GM06990 (cell line): ENCODE results near the gene INPP5K.

Experiments used
- DNase-seq: peaks from one replicate; pipeline ENCODE4 v3.0.0-alpha.2; 2011; ENCODE audit not compliant: insufficient read length; ENCODE audit errors: extremely low read depth
- H3K27me3 ChIP-seq: replicated peaks from 2 replicates; pipeline ENCODE4 v1.6.0; 2011; ENCODE audit warnings: low read length; ENCODE audit not compliant: control insufficient read depth, insufficient read depth
- H3K36me3 ChIP-seq: 2 replicates; pipeline ENCODE4 v1.5.1; 2011; ENCODE audit warnings: low read length; ENCODE audit not compliant: control insufficient read depth, insufficient read depth
- H3K4me3 ChIP-seq: replicated peaks from 2 replicates; pipeline ENCODE4 v1.5.1; 2011; ENCODE audit warnings: low read depth, mild to moderate bottlenecking, control low read depth, low read length
- CTCF ChIP-seq: IDR thresholded peaks from 2 replicates; pipeline ENCODE4 v1.5.1; 2011; ENCODE audit warnings: low read length, control low read depth, mild to moderate bottlenecking, inconsistent platforms; ENCODE audit not compliant: insufficient read depth, poor library complexity, severe bottlenecking

Gene INPP5K

GRCh38 chr17:1474402-1475189 is 41.8 kb downstream of the INPP5K start:
- no peaks in the 10 kb centered on the region for H3K27me3 ChIP-seq
- H3K36me3 ChIP-seq = peaks cover 32% of the 10 kb centered on the region
- no peak for TF ChIP-seq CTCF
- DNase-seq = peak; percentile 79
- peak overlapping the region; percentile 20 for H3K4me3 ChIP-seq

- H3K36me3 ChIP-seq = peaks cover 32% of the 10 kb centered on the region
- DNase-seq = no peak
- H3K4me3 ChIP-seq = no peak overlapping the region
- no peak for TF ChIP-seq CTCF
- H3K27me3 ChIP-seq = no peaks in the 10 kb centered on the region
Measured at GRCh38 chr17:1473841-1474240, 42.6 kb downstream of the INPP5K start.

GRCh38 chr17:1473170-1473569 is 43.2 kb downstream of the INPP5K start:
- no peak overlapping the region for H3K4me3 ChIP-seq
- peaks cover 35% of the 10 kb centered on the region for H3K36me3 ChIP-seq
- no peak for TF ChIP-seq CTCF
- H3K27me3 ChIP-seq = no peaks in the 10 kb centered on the region
- no peak for DNase-seq

GRCh38 chr17:1471911-1472821 is 44.2 kb downstream of the INPP5K start:
- H3K36me3 ChIP-seq = peaks cover 35% of the 10 kb centered on the region
- TF ChIP-seq CTCF = no peak
- H3K4me3 ChIP-seq = no peak overlapping the region
- no peak for DNase-seq
- no peaks in the 10 kb centered on the region for H3K27me3 ChIP-seq

GRCh38 chr17:1471490-1471889 is 44.9 kb downstream of the INPP5K start:
- no peak overlapping the region for H3K4me3 ChIP-seq
- H3K36me3 ChIP-seq = peaks cover 36% of the 10 kb centered on the region
- no peak for TF ChIP-seq CTCF
- no peaks in the 10 kb centered on the region for H3K27me3 ChIP-seq
- no peak for DNase-seq
